Keratinocyte (primary cell): ENCODE measurements around the gene TUBB3. TPM values are rescaled to one million over a fixed set of nuclear protein-coding genes. Genes with fewer than 3 reads are reported as not detected.

Experiments
- DNase-seq: peaks from one replicate; pipeline ENCODE4 v3.0.0-alpha.2; 2011; ENCODE audit warnings: low read depth, missing footprints, low spot score
- FAIRE-seq: peaks from 2 replicates; lab custom pipeline; 2011; peaks lifted over from hg19 to GRCh38; lab: Jason Lieb, UNC
- H2AFZ ChIP-seq: 2 replicates; pipeline ENCODE4 v1.6.0; 2012; ENCODE audit warnings: low read length, control low read depth, inconsistent platforms; ENCODE audit not compliant: control insufficient read depth
- H3K27ac ChIP-seq: 2 replicates; pipeline ENCODE4 v1.5.1; 2011; ENCODE audit warnings: low read length; ENCODE audit not compliant: control insufficient read depth, insufficient read depth
- H3K27me3 ChIP-seq: 3 replicates; pipeline ENCODE4 v1.6.0; 2011; ENCODE audit warnings: low read length; ENCODE audit not compliant: control insufficient read depth, insufficient read depth; ENCODE audit errors: extremely low read depth
- H3K36me3 ChIP-seq, 2 experiments: 2 replicates in 1 of 2; 3 replicates in 1 of 2; pipeline ENCODE4 v1.5.1; 2011; ENCODE audit warnings: low read length in 2 of 2, mild to moderate bottlenecking in 1 of 2; ENCODE audit not compliant: control insufficient read depth in 2 of 2, insufficient read depth in 2 of 2; ENCODE audit errors: extremely low read depth in 1 of 2
- H3K4me1 ChIP-seq: 3 replicates; pipeline ENCODE4 v1.5.1; 2011; ENCODE audit warnings: low read length; ENCODE audit not compliant: control insufficient read depth, insufficient read depth; ENCODE audit errors: extremely low read depth
- H3K4me2 ChIP-seq: 3 replicates; pipeline ENCODE4 v1.6.0; 2011; ENCODE audit warnings: low read depth, low read length; ENCODE audit not compliant: control insufficient read depth, insufficient read depth; ENCODE audit errors: extremely low read depth
- H3K4me3 ChIP-seq, 3 experiments: fragments of 200-600 bp in 1 of 3; sonication (generic) in 1 of 3; 2 replicates in 2 of 3; 3 replicates in 1 of 3; pipeline ENCODE4 v1.5.1; 2011 to 2016; ENCODE audit warnings: low read length in 3 of 3, mild to moderate bottlenecking in 3 of 3, control low read depth in 2 of 3, inconsistent platforms in 1 of 3, low read depth in 1 of 3, mixed read lengths in 1 of 3, mixed run types in 1 of 3, moderate library complexity in 1 of 3; ENCODE audit not compliant: control insufficient read depth in 2 of 3, insufficient read depth in 2 of 3; ENCODE audit errors: extremely low read depth in 1 of 3
- H3K79me2 ChIP-seq: 2 replicates; pipeline ENCODE4 v1.6.0; 2012; ENCODE audit warnings: low read length; ENCODE audit not compliant: control insufficient read depth, insufficient read depth
- H3K9ac ChIP-seq: 3 replicates; pipeline ENCODE4 v1.6.0; 2011; ENCODE audit warnings: low read length; ENCODE audit not compliant: control insufficient read depth, insufficient read depth; ENCODE audit errors: extremely low read depth
- H3K9me1 ChIP-seq: 3 replicates; pipeline ENCODE4 v1.6.0; 2011; ENCODE audit warnings: low read length; ENCODE audit not compliant: control insufficient read depth, insufficient read depth; ENCODE audit errors: extremely low read depth
- H3K9me3 ChIP-seq: 2 replicates; pipeline ENCODE4 v1.5.1; 2012; ENCODE audit warnings: low read depth, low read length; ENCODE audit not compliant: control insufficient read depth
- H4K20me1 ChIP-seq: 3 replicates; pipeline ENCODE4 v1.6.0; 2011; ENCODE audit warnings: low read length; ENCODE audit not compliant: control insufficient read depth, insufficient read depth; ENCODE audit errors: extremely low read depth
- EZH2 ChIP-seq: IDR thresholded peaks from one replicate; pipeline ENCODE4 v1.6.1; 2012; ENCODE audit warnings: inconsistent platforms, mild to moderate bottlenecking, low read length, moderate library complexity
- dilution Hi-C: fragments of 300-500 bp; cut with MboI; formaldehyde crosslinking; loops from one replicate; pipeline ENCODE4 v1.7.0; 2020; ENCODE audit warnings: low sequenced_read_pairs; ENCODE audit not compliant: extremely low pct_ligation_motif_present
- polyA plus RNA-seq, 5 experiments: library from polyadenylated mRNA; depleted of rRNA in 3 of 5; stranded (reverse) in 3 of 5; stranded (forward) in 1 of 5; unstranded in 1 of 5; fragments of >200 nt; gene quantifications; 1 replicate in 1 of 5; 2 replicates in 3 of 5; 3 replicates in 1 of 5; pipeline versions ENCODE4 v1.2.1 to v1.2.3, GENCODE V29; 2011 to 2012; ENCODE audit warnings: missing spikeins in 2 of 5, low read depth in 1 of 5, low replicate concordance in 1 of 5
- TF ChIP-seq, protein P1 (sequence below), 3 experiments: IDR thresholded peaks in 1 of 3; conservative IDR thresholded peaks in 1 of 3; optimal IDR thresholded peaks in 1 of 3; 2 replicates in 2 of 3; 3 replicates in 1 of 3; pipeline versions ENCODE3 to v1.5.1; 2011; ENCODE audit warnings: low read length in 3 of 3, mild to moderate bottlenecking in 3 of 3, moderate library complexity in 2 of 3, control low read depth in 1 of 3, inconsistent platforms in 1 of 3; ENCODE audit not compliant: insufficient read depth in 2 of 3; ENCODE audit errors: extremely low read depth in 1 of 3

The TUBB3 gene
- polyA plus RNA-seq, 1 donor (not counting 4 experiments of a cell fraction or from before 2014, with no cell fraction given), result 34.0 TPM

DNA sequence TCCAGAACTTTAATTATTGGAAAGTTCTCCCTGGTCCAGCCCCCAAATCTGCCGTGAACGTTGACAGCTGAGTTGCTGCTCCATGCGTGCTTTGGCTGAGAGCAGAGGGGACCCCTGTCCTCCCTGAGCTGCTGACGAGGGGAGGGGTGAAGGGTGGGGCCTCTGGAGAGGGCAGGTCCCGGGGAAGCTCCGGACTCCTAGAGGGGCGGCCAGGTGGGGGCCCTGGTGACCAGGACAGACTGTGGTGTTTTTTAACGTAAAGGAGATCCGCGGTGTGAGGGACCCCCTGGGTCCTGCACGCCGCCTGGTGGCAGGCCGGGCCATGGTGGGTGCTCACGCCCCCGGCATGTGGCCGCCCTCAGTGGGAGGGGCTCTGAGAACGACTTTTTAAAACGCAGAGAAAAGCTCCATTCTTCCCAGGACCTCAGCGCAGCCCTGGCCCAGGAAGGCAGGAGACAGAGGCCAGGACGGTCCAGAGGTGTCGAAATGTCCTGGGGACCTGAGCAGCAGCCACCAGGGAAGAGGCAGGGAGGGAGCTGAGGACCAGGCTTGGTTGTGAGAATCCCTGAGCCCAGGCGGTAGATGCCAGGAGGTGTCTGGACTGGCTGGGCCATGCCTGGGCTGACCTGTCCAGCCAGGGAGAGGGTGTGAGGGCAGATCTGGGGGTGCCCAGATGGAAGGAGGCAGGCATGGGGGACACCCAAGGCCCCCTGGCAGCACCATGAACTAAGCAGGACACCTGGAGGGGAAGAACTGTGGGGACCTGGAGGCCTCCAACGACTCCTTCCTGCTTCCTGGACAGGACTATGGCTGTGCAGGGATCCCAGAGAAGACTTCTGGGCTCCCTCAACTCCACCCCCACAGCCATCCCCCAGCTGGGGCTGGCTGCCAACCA is 4.4 kb upstream of the TUBB3 start, which contains the start of gene MC1R:
MC1R (plus strand) TSS at position 410 of the 895 bp plus-strand sequence; CDS start at position 807, 397 bp downstream.
- peaks cover under 1% of the 10 kb centered on the region for H3K27me3 ChIP-seq
- DNase-seq (no peak), FAIRE-seq (no peak)
- no peaks in the 10 kb centered on the region for H4K20me1 ChIP-seq
- peak within 1 kb of the TSS; percentile 17 to 32 (median 29) for H3K4me3 ChIP-seq
- dilution Hi-C loops, result no loop called here
- TF ChIP-seq, protein P1, sequence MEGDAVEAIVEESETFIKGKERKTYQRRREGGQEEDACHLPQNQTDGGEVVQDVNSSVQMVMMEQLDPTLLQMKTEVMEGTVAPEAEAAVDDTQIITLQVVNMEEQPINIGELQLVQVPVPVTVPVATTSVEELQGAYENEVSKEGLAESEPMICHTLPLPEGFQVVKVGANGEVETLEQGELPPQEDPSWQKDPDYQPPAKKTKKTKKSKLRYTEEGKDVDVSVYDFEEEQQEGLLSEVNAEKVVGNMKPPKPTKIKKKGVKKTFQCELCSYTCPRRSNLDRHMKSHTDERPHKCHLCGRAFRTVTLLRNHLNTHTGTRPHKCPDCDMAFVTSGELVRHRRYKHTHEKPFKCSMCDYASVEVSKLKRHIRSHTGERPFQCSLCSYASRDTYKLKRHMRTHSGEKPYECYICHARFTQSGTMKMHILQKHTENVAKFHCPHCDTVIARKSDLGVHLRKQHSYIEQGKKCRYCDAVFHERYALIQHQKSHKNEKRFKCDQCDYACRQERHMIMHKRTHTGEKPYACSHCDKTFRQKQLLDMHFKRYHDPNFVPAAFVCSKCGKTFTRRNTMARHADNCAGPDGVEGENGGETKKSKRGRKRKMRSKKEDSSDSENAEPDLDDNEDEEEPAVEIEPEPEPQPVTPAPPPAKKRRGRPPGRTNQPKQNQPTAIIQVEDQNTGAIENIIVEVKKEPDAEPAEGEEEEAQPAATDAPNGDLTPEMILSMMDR (optimal IDR thresholded peaks at IDR 0.05 in 1 of 3, IDR thresholded peaks at IDR 0.05 in 1 of 3, conservative IDR thresholded peaks at IDR 0.05 in 1 of 3; ENCODE audit: extremely low read depth in 1 of 3, insufficient read depth in 2 of 3, low read length in 3 of 3), result peak in 2 of 3 experiments; percentile 27 to 29
- no peak for TF ChIP-seq EZH2
- H3K4me2 ChIP-seq, result peak within 1 kb of the TSS; percentile 92
- H2AFZ ChIP-seq, result peak within 1 kb of the TSS; percentile 54
- no peaks in the 10 kb centered on the region for H3K79me2 ChIP-seq
- no peak within 1 kb of the TSS for H3K27ac ChIP-seq
- H3K9ac ChIP-seq, result peak within 1 kb of the TSS; percentile 36
- H3K4me1 ChIP-seq, result peaks cover 30% of the 10 kb centered on the region
- no peaks in the 10 kb centered on the region for H3K9me1 ChIP-seq
- H3K9me3 ChIP-seq, result no peaks in the 10 kb centered on the region
- no peaks in the 10 kb centered on the region for H3K36me3 ChIP-seq

DNA sequence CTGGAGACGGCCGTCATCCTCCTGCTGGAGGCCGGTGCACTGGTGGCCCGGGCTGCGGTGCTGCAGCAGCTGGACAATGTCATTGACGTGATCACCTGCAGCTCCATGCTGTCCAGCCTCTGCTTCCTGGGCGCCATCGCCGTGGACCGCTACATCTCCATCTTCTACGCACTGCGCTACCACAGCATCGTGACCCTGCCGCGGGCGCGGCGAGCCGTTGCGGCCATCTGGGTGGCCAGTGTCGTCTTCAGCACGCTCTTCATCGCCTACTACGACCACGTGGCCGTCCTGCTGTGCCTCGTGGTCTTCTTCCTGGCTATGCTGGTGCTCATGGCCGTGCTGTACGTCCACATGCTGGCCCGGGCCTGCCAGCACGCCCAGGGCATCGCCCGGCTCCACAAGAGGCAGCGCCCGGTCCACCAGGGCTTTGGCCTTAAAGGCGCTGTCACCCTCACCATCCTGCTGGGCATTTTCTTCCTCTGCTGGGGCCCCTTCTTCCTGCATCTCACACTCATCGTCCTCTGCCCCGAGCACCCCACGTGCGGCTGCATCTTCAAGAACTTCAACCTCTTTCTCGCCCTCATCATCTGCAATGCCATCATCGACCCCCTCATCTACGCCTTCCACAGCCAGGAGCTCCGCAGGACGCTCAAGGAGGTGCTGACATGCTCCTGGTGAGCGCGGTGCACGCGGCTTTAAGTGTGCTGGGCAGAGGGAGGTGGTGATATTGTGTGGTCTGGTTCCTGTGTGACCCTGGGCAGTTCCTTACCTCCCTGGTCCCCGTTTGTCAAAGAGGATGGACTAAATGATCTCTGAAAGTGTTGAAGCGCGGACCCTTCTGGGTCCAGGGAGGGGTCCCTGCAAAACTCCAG is 3.4 kb upstream of the TUBB3 start:
- Histone ChIP-seq H3K9ac (no peak overlapping the region), H3K36me3 (no peaks in the 10 kb centered on the region), H4K20me1 (no peaks in the 10 kb centered on the region), H2AFZ (no peak overlapping the region), H3K27ac (no peak overlapping the region), H3K4me3 (no peak overlapping the region), H3K79me2 (no peaks in the 10 kb centered on the region), H3K4me2 (no peak overlapping the region), H3K27me3 (peaks cover 5% of the 10 kb centered on the region), H3K4me1 (peaks cover 30% of the 10 kb centered on the region), H3K9me3 (no peaks in the 10 kb centered on the region), H3K9me1 (no peaks in the 10 kb centered on the region)
- FAIRE-seq (no peak), DNase-seq (no peak)
- dilution Hi-C loops, result no loop called here
- TF ChIP-seq EZH2, result no peak
- TF ChIP-seq, protein P1 (optimal IDR thresholded peaks at IDR 0.05 in 1 of 3, IDR thresholded peaks at IDR 0.05 in 1 of 3, conservative IDR thresholded peaks at IDR 0.05 in 1 of 3; ENCODE audit: extremely low read depth in 1 of 3, insufficient read depth in 2 of 3, low read length in 3 of 3), result no peak
